HepG2 (cell line): ENCODE measurements around the gene COL2A1. TPM values are rescaled to one million over a fixed set of nuclear protein-coding genes. Genes with fewer than 3 reads are reported as not detected.
A peak's percentile ranks its signal among the peaks of the same experiment; 100 is the strongest.

Experiments used
- ERF ChIP-seq: IDR thresholded peaks from 2 replicates; pipeline ENCODE4 v1.6.1; 2018; ENCODE audit warnings: missing biosample characterization, missing genetic modification reagents
- FUBP1 ChIP-seq: sonication (generic); formaldehyde crosslinking; IDR thresholded peaks from 2 replicates; pipeline ENCODE4 v1.5.1; 2020; ENCODE audit warnings: missing genetic modification reagents, mild to moderate bottlenecking, borderline replicate concordance
- GABPB1 ChIP-seq: IDR thresholded peaks from 2 replicates; pipeline ENCODE4 v1.6.1; 2016; ENCODE audit warnings: mild to moderate bottlenecking, missing genetic modification reagents, moderate library complexity, missing compliant biosample characterization
- HDAC6 ChIP-seq: fragments of 200-600 bp; sonication (generic); IDR thresholded peaks from 2 replicates; pipeline ENCODE4 v1.7.0; 2017; ENCODE audit warnings: mild to moderate bottlenecking, antibody characterized with exemption, low read length, low read depth
- HNF4A ChIP-seq: sonication (generic); formaldehyde crosslinking; IDR thresholded peaks from 2 replicates; pipeline ENCODE4 v1.4.0; 2020; ENCODE audit warnings: missing genetic modification reagents
- HOXA9 ChIP-seq: sonication (generic); formaldehyde crosslinking; IDR thresholded peaks from 2 replicates; pipeline ENCODE4 v1.8.1; 2022; ENCODE audit warnings: missing genetic modification reagents, mild to moderate bottlenecking, moderate library complexity, borderline replicate concordance
- JDP2 ChIP-seq: sonication (generic); formaldehyde crosslinking; IDR thresholded peaks from 2 replicates; pipeline ENCODE4 v1.8.1; 2022; ENCODE audit warnings: missing genetic modification reagents, borderline replicate concordance
- NCOA2 ChIP-seq: sonication (generic); formaldehyde crosslinking; IDR thresholded peaks from 2 replicates; pipeline ENCODE4 v1.8.0; 2022; ENCODE audit warnings: inconsistent platforms
- PAXIP1 ChIP-seq: sonication (generic); formaldehyde crosslinking; conservative IDR thresholded peaks from 2 replicates; pipeline ENCODE4 v1.4.0; 2020; ENCODE audit warnings: mild to moderate bottlenecking, missing genetic modification reagents, moderate library complexity
- USF2 ChIP-seq, 2 experiments: sonication (generic) in 1 of 2; formaldehyde crosslinking in 1 of 2; IDR thresholded peaks; 2 replicates each; pipeline versions ENCODE4 v1.5.1 to v1.6.1; 2011 to 2020; ENCODE audit warnings: borderline replicate concordance in 1 of 2, low read depth in 1 of 2, low read length in 1 of 2, mild to moderate bottlenecking in 1 of 2, missing genetic modification reagents in 1 of 2, moderate library complexity in 1 of 2
- ZNF317 ChIP-seq: sonication (generic); formaldehyde crosslinking; IDR thresholded peaks from 2 replicates; pipeline ENCODE4 v1.5.0; 2020; ENCODE audit warnings: mild to moderate bottlenecking, missing genetic modification reagents
- ZNF414 ChIP-seq: sonication (generic); formaldehyde crosslinking; IDR thresholded peaks from 2 replicates; pipeline ENCODE4 v1.5.0; 2020; ENCODE audit warnings: missing genetic modification reagents
- ZNF615 ChIP-seq: sonication (generic); formaldehyde crosslinking; IDR thresholded peaks from 2 replicates; pipeline ENCODE4 v1.5.0; 2020; ENCODE audit warnings: mild to moderate bottlenecking, missing genetic modification reagents, borderline replicate concordance
- ZNF788 ChIP-seq: sonication (generic); formaldehyde crosslinking; IDR thresholded peaks from 2 replicates; pipeline ENCODE4 v1.5.0; 2020; ENCODE audit warnings: mild to moderate bottlenecking, missing genetic modification reagents, borderline replicate concordance
- polyA plus RNA-seq, 8 experiments: library from polyadenylated mRNA; depleted of rRNA in 3 of 8; stranded (reverse) in 7 of 8; unstranded in 1 of 8; fragments of >200 nt; fragmentation: Illumina TruSeq in 4 of 8; extraction: Trizol in 4 of 8; gene quantifications; 2 replicates each; pipeline versions ENCODE4 v1.2.1 to v1.2.3, GENCODE V29; 2011 to 2016; ENCODE audit warnings: low read depth in 4 of 8, missing spikeins in 1 of 8, mixed read lengths in 1 of 8; ENCODE audit not compliant: insufficient read depth in 1 of 8
- total RNA-seq, 5 experiments: library from RNA; depleted of rRNA; stranded (reverse); fragments of >200 nt; fragmentation: Illumina TruSeq; extraction: Trizol; gene quantifications; 2 replicates each; pipeline ENCODE4 v1.2.3, GENCODE V29; 2016; ENCODE audit warnings: low read depth in 1 of 5
- TF ChIP-seq, protein P1 (sequence below): sonication (generic); formaldehyde crosslinking; IDR thresholded peaks from 2 replicates; pipeline ENCODE4 v1.4.0; 2020; ENCODE audit warnings: missing genetic modification reagents, borderline replicate concordance

The COL2A1 gene
- total and polyA plus RNA-seq, 2 of the 13 experiments (the other 11 are each of a cell fraction or from before 2014, with no cell fraction given), result 7.4 to 38.3 TPM

DNA sequence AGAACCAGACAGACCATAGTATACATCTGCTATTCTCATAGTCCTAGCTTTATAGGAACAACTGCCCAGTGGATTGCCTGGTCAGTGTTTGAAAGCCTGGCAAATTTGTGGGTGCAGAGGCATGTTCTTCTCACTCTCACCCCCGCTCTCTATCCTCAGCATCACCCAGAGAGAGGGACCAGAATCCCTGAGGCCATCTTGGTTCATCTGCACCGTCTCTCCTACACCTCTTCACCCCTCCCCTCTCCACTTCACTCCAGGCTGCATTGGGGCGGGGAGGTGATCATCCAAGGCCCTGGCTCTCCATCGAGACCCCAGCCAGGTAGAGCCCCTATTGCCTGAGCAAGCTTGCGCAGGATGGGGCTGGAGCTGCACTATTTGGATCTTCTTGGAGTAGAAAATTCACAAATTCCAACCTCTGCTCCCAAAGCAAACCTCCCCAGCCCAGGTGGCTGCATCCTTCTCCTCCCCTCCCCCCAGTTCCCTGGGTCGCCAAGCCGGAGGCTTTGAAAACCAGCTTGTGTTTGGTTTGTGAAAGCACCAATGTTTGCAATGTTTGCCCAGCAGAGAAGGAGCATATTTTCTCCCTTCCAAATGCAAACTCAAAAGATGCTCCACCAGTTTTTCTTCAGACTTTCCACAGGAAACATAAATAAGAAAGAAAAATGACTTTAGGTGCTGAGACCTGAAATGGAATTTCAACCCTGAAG lies 18.6 kb upstream of the COL2A1 start (continued):
- TF ChIP-seq FUBP1 (CRISPR knock-in tag) (no peak), PAXIP1 (CRISPR knock-in tag) (peak; percentile 54), GABPB1 (no peak), ERF (CRISPR knock-in tag) (no peak), HNF4A (CRISPR knock-in tag) (peak; percentile 28; the same call in 1 of the 2 replicates), NCOA2 (CRISPR knock-in tag) (no peak), ZNF788 (CRISPR knock-in tag) (no peak), ZNF317 (CRISPR knock-in tag) (no peak), JDP2 (CRISPR knock-in tag) (no peak), ZNF414 (no peak), ZNF615 (CRISPR knock-in tag) (no peak), HDAC6 (no peak), USF2 (IDR thresholded peaks at IDR 0.05; ENCODE audit: low read depth, low read length) (no peak), USF2 (CRISPR knock-in tag; IDR thresholded peaks at IDR 0.05; ENCODE audit: borderline replicate concordance) (no peak), HOXA9 (CRISPR knock-in tag) (no peak)
- TF ChIP-seq, protein P1, sequence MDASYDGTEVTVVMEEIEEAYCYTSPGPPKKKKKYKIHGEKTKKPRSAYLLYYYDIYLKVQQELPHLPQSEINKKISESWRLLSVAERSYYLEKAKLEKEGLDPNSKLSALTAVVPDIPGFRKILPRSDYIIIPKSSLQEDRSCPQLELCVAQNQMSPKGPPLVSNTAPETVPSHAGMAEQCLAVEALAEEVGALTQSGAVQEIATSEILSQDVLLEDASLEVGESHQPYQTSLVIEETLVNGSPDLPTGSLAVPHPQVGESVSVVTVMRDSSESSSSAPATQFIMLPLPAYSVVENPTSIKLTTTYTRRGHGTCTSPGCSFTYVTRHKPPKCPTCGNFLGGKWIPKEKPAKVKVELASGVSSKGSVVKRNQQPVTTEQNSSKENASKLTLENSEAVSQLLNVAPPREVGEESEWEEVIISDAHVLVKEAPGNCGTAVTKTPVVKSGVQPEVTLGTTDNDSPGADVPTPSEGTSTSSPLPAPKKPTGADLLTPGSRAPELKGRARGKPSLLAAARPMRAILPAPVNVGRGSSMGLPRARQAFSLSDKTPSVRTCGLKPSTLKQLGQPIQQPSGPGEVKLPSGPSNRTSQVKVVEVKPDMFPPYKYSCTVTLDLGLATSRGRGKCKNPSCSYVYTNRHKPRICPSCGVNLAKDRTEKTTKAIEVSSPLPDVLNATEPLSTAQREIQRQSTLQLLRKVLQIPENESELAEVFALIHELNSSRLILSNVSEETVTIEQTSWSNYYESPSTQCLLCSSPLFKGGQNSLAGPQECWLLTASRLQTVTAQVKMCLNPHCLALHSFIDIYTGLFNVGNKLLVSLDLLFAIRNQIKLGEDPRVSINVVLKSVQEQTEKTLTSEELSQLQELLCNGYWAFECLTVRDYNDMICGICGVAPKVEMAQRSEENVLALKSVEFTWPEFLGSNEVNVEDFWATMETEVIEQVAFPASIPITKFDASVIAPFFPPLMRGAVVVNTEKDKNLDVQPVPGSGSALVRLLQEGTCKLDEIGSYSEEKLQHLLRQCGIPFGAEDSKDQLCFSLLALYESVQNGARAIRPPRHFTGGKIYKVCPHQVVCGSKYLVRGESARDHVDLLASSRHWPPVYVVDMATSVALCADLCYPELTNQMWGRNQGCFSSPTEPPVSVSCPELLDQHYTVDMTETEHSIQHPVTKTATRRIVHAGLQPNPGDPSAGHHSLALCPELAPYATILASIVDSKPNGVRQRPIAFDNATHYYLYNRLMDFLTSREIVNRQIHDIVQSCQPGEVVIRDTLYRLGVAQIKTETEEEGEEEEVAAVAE (CRISPR knock-in tag), result no peak
